ENCODE results near the gene CBX4. TPM values are rescaled to one million over a fixed set of nuclear protein-coding genes. Genes with fewer than 3 reads are reported as not detected.
"Not testable (repeated sequence)": the region's sequence is repeated elsewhere in the genome, so short reads cannot be mapped to it uniquely, and the experiment has no call there.

The CBX4 gene
- total RNA-seq, 2 experiments from 2014 or later = 18.2 to 18.6 TPM

DNA sequence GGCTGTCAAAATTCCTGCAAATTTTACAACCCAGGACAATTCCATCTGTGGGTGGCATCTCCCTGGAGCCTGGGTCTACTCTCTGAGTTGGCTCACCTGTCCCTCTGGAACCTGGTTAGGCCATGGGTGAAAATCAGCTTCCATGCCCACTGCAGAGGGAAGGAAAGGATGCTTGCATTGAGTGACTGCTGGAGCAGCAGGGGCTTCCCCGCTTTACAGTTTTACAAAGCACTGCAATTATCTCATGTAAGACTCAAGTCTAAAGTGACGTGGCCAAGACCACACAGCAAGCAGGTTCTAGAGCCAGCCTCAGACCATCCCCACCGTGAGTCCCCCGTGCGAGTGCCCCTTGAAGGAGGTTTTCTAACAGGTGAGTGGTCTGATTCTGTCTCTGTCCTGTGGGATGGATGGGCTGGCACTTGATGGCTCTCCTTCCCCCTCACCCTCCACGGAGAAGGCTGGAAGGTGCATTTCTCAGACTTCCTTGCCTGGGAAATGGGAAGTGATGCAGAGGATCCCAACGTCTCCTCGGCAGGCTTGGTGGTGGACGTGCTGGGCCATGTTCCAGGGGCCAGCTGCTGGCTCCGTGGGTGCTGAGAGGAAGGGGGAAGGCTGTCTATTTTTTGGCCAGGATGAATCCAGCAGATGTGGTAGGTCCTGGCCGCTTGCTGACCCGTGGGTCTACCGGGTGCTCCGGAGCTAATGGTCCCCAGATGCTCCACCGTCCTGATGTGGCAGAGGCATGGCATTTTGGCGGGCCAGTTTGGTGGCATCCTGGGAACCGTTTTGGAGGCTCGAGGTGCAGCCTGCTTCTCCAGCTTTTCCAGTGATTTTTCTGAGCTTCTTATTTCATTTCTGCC, 26.3 kb upstream of the CBX4 start:
- no peaks in the 10 kb centered on the region for H3K9me3 Mint-ChIP-seq
- no peaks in the 10 kb centered on the region for H3K36me3 Mint-ChIP-seq
- H3K27me3 Mint-ChIP-seq = peaks cover 20% of the 10 kb centered on the region
- DNase-seq = no peak
- no peak overlapping the region for H3K27ac Mint-ChIP-seq
- no peak overlapping the region for H3K4me3 Mint-ChIP-seq
- no peaks in the 10 kb centered on the region for H3K4me1 Mint-ChIP-seq

DNA sequence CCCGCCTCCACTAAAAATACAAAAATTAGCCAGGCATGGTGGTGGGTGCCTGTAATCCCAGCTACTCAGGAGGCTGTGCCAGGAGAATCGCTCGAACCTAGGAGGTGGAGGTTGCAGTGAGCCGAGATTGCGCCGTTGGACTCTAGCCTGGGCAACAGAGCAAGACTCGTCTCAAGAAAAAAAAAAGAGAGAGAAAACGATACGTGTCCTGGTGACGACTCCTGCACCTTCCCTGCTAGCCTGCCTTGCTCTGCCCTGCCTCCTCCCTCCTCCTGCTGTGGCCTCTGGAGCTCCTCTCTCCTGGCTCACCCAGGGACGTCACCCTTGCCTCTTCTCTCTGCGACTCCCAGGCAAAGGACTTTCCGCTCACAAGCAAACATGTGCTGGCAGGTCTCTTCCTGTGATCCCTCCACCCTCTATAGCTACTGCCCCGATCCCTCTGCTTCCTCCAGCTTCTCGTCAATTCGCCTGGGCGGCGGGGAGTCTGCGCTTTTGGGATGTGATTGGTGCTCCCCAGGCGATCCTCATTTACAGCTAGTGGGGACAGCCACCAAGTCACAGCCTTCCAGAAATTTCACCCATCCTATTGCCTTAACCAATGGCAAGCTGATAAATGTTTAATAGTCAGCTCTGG, 25.5 kb upstream of the CBX4 start:
- no peak for DNase-seq

DNA sequence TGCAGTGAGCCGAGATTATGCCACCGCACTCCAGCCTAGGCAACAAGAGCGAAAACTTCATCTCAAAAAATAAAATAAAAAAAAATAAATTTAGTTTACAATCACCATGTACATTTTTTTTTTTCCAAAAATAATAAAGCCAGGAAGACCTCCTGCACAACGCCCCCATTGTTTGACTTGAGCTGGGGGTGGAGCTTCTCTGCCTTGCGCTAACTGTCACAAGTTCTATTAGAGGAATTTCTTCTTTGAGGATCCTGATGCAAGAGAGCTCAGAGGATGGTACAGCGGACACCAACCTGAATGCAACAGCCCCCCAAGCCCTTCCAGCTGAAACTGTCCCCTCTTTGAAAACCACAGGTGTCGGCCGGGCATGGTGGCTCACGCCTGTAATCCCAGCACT, 24.9 kb upstream of the CBX4 start:
- H3K27me3 Mint-ChIP-seq = peaks cover 20% of the 10 kb centered on the region
- no peaks in the 10 kb centered on the region for H3K9me3 Mint-ChIP-seq
- H3K36me3 Mint-ChIP-seq = no peaks in the 10 kb centered on the region

More for the DNA sequence above, 25.5 kb upstream of the CBX4 start:
- Mint-ChIP-seq H3K4me3 (no peak overlapping the region), H3K9me3 (no peaks in the 10 kb centered on the region), H3K27ac (no peak overlapping the region), H3K4me1 (no peaks in the 10 kb centered on the region), H3K36me3 (no peaks in the 10 kb centered on the region), H3K27me3 (peaks cover 20% of the 10 kb centered on the region)

DNA sequence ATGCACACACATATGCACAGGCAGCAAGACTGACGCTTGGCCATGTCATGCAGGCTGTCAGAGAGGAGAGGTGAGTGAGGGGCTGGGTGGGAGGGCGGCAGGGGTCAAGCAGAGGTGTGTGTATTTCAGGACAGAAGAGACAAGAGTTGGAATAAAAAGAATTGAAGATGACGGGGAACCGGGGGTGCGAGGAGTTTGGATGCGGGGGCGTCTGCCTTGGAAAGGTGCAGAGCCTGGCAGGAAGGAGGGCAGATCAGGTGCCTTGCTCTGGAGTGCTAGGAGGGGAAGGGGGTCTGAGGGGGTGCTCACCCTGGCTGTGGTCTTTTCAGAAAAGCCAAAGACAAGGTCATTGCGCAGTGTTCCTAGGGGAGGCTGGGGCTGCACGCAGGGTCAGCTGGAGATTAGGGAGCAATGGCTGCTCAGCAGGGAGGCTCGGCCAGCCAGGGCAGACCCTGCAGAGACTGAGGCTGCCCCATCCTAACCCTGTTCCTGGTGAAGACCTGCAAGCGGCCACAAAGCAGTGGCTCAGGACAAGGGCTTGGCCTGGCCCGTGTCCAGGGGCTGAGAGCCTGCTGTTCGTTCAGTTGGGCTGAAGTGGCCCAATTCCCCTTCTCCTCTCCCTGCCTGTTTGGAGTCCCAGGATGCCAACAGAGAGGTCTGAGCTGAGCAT, 23.7 kb upstream of the CBX4 start:
- Mint-ChIP-seq H3K27ac (no peak overlapping the region), H3K27me3 (peaks cover 20% of the 10 kb centered on the region), H3K4me3 (no peak overlapping the region), H3K4me1 (no peaks in the 10 kb centered on the region), H3K9me3 (no peaks in the 10 kb centered on the region), H3K36me3 (no peaks in the 10 kb centered on the region)
- no peak for DNase-seq

More for the DNA sequence above, 24.9 kb upstream of the CBX4 start:
- Mint-ChIP-seq H3K4me1 (no peaks in the 10 kb centered on the region), H3K4me3 (no peak overlapping the region), H3K27ac (no peak overlapping the region)
- no peak for DNase-seq

DNA sequence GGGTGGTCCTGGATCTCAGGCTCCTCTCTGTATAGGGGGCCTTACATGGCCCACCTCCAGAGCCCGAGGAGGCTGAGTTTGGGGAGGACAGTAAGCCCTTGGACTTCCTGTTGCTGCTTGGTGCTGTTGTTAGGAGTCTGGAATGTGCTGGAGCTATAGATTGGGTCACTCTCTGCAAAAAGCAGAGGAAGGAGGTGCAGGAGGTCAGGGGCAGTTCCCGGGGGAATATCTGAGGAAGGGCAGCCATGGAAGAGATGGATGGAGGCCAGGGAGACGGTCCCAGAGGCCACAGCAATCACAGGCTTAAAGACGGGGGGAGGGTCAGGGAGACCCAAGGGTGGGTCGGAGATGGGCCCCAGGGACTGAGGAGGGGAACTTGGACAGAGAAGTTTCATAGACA, 23.0 kb upstream of the CBX4 start:
- Mint-ChIP-seq H3K4me1 (no peaks in the 10 kb centered on the region), H3K27me3 (peaks cover 22% of the 10 kb centered on the region), H3K4me3 (no peak overlapping the region), H3K9me3 (no peaks in the 10 kb centered on the region), H3K36me3 (no peaks in the 10 kb centered on the region), H3K27ac (no peak overlapping the region)
- DNase-seq = no peak

DNA sequence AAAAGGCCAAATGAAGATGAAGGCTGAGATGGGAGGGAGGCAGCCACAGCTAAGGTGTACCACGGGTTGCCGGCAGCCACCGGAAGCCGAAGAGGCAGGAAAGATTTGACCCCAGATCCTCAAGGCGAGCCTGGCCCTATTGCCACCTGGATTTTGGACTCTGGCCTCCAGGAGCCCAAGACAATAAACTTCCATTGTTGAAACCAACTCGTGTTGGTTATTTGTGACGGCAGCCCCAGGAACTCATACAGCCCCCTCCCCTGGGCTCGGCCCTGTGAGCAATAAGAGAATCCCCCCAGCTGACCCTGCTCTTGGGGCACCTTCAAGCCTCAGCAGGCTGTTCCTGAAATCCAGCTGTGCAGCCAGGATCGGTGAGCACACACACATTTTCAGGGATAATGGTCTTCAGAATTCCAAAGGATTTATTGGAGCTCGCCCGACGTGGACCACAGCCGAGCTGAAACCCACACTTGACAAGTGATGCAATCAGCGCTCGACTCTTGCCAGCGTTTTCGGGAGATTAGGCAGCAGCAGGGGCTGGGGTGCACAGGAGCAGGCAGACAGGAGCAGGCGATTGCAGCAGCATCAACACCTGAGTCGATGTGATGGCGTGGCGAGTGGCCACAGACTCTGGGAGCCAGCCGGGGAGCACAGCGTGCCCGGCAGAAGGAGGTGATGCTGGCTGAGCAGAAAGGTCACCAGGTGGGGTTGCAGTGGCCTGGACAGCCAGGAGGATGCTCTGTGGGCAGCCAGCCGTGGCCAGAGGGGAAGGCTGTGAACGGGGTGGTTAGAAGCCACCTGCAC, 22.4 kb upstream of the CBX4 start:
- peaks cover 28% of the 10 kb centered on the region for H3K27me3 Mint-ChIP-seq
- no peaks in the 10 kb centered on the region for H3K9me3 Mint-ChIP-seq
- DNase-seq = no peak
- no peak overlapping the region for H3K4me3 Mint-ChIP-seq
- no peak overlapping the region for H3K27ac Mint-ChIP-seq
- H3K4me1 Mint-ChIP-seq = no peaks in the 10 kb centered on the region
- H3K36me3 Mint-ChIP-seq = no peaks in the 10 kb centered on the region

DNA sequence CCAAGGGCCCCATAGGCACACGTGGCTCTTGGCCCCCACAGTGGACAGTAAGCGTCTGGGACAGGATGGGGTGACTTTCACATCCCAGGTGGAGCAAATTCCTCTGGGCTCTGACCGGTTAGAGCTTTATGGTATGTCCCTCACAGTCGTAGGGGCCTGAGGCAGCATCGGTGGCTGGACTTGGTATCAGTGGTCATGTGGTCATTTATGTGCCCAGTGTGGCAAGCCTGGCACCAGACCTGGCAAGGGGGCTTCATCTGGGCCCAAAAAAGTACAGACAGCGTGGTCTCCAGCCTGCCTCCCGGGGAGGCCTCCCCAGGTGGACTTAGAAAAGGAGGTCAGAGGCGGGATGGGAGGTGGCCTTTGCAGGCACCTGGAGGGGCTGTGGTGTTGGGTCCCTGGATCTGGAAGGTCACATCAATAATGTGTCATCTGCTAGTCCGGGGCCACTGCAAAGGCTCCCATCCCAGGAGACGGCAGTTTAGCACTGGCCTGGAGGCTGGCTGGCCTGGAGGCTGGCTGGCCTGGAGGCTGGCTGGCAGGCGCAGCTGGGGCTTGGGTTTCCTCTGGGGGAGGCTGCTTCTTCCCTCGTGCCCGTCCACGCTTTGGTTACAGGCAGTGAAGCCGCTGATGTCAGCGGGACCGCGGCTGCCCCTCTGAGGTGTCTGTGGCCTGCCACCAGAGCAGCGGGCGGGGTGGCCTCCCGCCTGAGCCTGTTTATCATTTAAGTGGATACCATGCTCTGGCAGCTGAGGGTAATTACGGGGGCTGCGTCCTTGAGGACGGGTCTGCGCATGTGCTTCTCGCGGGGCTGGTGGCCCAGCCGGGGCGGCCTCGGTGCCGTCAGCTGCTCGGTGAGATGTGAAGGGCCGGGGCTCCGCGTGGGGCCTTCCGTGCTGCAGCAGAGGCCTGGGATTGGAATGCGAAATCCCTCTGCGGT, 20.7 kb upstream of the CBX4 start:
- Mint-ChIP-seq H3K4me3 (no peak overlapping the region), H3K27ac (no peak overlapping the region), H3K9me3 (no peaks in the 10 kb centered on the region), H3K27me3 (peaks cover 30% of the 10 kb centered on the region), H3K36me3 (no peaks in the 10 kb centered on the region), H3K4me1 (no peaks in the 10 kb centered on the region)
- no peak for DNase-seq

DNA sequence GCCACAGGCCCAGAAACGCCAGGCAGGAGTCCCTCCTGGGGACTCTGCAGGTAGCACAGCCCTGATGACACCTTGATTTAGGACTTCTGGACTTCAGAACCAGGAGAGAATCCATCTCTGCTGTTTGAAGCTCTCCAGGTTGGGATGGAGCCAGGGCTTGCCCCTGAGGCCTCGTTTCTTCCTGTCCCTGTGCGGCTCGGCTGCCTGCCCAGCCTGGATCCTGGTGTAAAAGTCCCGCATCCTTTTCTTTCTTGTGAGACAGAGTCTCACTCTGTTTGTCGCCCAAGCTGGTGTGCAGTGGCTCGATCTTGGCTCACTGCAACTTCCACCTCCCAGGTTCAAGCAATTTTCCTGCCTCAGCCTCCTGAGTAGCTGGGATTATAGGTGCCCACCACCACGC, 17.9 kb upstream of the CBX4 start:
- Mint-ChIP-seq H3K4me3 (no peak overlapping the region), H3K27ac (no peak overlapping the region), H3K9me3 (no peaks in the 10 kb centered on the region), H3K36me3 (no peaks in the 10 kb centered on the region), H3K4me1 (no peaks in the 10 kb centered on the region), H3K27me3 (peaks cover 21% of the 10 kb centered on the region)
- DNase-seq = no peak

DNA sequence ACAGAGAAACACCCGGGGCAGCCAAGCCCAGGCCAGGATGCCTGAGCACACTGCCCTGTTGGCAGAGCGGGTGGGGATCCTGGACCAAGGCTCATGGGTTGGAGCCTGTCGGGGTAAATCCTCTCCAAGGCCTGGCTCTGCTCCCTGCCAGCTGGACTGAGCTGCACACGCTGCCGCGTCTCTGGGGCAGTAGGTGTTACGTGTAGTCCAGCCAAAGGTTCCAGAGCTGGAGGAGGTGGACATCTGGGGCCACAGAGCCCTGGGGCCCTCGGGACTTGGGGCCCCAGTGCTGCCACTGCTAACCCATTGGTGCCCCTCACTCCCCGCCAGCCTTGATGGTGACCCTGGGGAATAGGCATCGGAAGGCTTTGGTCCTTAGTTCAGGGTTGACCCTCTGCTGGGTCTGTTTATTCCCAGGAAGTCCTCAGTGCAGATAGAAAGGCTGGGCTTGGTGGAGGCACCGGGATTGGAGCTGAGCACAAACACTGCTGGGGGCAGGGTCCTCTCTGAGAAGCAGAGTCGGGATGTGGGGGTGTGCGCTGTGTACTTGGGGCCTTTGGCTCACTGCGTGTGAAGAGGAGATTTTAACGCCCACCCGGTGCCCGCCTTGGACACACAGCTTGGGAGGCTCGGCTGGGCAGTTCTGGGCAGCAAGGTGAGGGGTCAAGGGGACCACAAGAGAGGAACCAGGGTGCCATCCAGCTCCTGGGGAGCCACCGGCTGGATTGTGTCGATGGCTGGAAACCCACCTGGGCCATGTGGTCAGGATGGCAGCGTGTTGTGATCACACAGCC, 16.3 kb upstream of the CBX4 start:
- peaks cover 3% of the 10 kb centered on the region for H3K4me1 Mint-ChIP-seq
- DNase-seq = no peak
- H3K27ac Mint-ChIP-seq = no peak overlapping the region
- no peaks in the 10 kb centered on the region for H3K36me3 Mint-ChIP-seq
- H3K4me3 Mint-ChIP-seq = no peak overlapping the region
- H3K27me3 Mint-ChIP-seq = peaks cover 11% of the 10 kb centered on the region
- no peaks in the 10 kb centered on the region for H3K9me3 Mint-ChIP-seq

DNA sequence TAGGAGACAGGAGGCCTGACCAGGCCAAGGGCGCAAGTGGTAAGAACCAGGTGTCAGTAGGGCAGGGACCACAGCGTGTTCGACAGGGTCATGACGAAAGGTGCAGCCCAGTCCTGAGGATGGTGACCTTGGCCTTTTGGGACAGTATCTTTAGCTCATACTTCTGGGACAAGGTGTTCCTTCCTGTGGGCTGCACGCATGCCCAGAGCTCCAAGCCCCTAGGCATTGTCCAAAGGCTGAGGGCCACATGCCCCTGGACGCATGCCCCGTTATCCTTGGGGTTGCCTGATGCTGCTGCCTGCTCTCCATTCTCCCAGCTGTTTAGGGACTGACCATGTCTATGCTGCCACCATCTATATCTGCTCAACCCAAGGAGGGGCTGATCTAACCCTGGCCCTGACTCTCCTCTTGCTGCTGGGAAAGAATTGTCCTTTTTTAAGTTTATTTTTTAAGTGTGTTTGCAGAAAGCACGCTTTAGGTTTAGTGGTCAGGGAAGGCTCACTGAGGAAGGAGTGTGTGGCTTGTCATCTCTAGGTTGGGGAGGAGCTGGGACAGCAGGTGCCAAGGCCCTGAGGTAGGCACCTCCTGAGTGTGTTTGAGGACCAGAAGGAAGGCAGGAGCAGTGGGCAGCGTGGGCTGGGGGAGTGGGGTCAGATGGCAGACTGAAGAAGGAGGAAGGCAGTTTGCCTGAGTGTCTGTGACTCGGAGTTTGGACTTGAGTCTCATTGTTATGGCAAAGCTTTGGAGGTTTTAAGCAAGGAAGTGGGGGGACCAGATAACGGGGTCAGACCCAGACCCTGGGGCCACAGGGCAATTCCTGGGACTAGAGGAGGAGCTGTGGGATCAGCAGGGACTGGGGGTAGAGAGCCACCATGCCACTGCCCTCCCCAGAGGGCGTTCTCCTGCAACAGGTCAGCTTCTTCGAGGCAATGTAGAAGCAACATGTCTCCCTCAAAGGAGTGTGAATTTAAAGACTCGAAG, 15.1 kb upstream of the CBX4 start:
- Mint-ChIP-seq H3K36me3 (no peaks in the 10 kb centered on the region), H3K4me3 (no peak overlapping the region), H3K4me1 (peaks cover 3% of the 10 kb centered on the region), H3K9me3 (no peaks in the 10 kb centered on the region), H3K27ac (no peak overlapping the region), H3K27me3 (peaks cover 11% of the 10 kb centered on the region)
- DNase-seq = no peak

DNA sequence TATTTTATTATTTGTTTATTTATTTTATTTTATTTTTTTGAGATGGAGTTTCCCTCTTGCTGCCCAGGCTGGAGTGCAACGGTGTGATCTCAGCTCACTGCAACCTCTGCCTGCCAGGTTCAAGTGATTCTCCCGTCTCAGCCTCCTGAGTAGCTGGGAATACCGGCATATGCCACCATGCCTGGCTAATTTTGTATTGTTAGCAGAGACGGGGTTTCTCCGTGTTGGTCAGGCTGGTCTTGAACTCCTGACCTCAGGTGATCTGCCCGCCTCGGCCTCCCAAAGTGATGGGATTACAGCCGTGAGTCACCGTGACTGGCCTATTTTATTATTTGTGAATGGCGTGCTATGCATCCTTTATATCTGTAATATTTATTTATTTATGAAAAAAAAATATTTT, 13.9 kb upstream of the CBX4 start:
- not testable (repeated sequence) for H3K36me3 Mint-ChIP-seq, H3K9me3 Mint-ChIP-seq, H3K27ac Mint-ChIP-seq, DNase-seq, H3K4me1 Mint-ChIP-seq, H3K4me3 Mint-ChIP-seq
- peaks cover 22% of the 10 kb centered on the region for H3K27me3 Mint-ChIP-seq

DNA sequence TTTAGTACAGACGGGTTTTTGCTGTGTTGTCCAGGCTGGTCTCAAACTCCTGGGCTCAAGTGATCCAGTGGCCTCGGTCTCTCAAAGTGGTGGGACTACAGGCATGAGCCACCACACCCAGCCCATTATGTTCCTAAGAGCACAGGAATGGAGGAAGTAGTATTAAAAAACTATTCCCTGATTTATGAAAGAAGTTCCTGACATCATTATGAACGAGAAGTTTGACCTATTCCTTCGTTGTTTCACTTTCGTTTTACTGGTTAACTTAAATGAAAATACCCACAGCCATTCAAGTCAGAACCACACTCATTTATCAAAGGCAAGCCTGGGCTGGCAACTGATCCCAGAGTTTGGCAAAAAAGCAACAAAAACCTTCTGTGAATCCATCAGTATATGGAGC, 13.5 kb upstream of the CBX4 start:
- Mint-ChIP-seq H3K9me3 (no peaks in the 10 kb centered on the region), H3K4me3 (peak overlapping the region; percentile 52), H3K4me1 (peaks cover 3% of the 10 kb centered on the region), H3K36me3 (no peaks in the 10 kb centered on the region), H3K27me3 (peaks cover 25% of the 10 kb centered on the region), H3K27ac (no peak overlapping the region)
- no peak for DNase-seq

DNA sequence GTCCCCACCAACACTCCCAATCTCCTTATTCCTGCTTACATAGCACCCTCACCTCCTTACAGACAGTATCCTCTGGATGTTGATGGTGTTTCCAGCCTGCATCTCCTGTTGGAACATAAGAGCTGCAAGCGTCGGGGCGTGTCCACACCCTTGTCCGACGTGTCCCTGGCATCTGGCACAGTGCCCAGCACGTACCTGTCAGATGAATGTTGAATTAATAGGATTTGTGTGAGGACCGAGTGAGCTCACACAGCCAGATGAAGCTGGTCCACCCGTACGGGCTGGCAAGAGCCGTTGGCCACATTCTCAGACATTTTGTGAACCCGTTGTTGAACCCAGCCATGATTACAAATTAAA, 12.2 kb upstream of the CBX4 start:
- Mint-ChIP-seq H3K4me3 (no peak overlapping the region), H3K27ac (no peak overlapping the region), H3K9me3 (no peaks in the 10 kb centered on the region), H3K4me1 (peaks cover 3% of the 10 kb centered on the region), H3K27me3 (peaks cover 18% of the 10 kb centered on the region), H3K36me3 (no peaks in the 10 kb centered on the region)
- DNase-seq = no peak

Measured in activated naive CD8-positive, alpha-beta T cell treated with anti-CD3 and anti-CD28 coated beads for 36 hours (primary cell).